GM20431 (cell line): ENCODE data around the gene ANXA2R.

Experiments used
- in situ Hi-C: fragments of 300-500 bp; cut with MseI, MboI; formaldehyde crosslinking; loops from one replicate; pipeline ENCODE4 v1.15.0; 2020; ENCODE audit warnings: low sequenced_read_pairs; ENCODE audit not compliant: unreplicated experiment

Gene ANXA2R, protein sequence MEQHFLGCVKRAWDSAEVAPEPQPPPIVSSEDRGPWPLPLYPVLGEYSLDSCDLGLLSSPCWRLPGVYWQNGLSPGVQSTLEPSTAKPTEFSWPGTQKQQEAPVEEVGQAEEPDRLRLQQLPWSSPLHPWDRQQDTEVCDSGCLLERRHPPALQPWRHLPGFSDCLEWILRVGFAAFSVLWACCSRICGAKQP

DNA sequence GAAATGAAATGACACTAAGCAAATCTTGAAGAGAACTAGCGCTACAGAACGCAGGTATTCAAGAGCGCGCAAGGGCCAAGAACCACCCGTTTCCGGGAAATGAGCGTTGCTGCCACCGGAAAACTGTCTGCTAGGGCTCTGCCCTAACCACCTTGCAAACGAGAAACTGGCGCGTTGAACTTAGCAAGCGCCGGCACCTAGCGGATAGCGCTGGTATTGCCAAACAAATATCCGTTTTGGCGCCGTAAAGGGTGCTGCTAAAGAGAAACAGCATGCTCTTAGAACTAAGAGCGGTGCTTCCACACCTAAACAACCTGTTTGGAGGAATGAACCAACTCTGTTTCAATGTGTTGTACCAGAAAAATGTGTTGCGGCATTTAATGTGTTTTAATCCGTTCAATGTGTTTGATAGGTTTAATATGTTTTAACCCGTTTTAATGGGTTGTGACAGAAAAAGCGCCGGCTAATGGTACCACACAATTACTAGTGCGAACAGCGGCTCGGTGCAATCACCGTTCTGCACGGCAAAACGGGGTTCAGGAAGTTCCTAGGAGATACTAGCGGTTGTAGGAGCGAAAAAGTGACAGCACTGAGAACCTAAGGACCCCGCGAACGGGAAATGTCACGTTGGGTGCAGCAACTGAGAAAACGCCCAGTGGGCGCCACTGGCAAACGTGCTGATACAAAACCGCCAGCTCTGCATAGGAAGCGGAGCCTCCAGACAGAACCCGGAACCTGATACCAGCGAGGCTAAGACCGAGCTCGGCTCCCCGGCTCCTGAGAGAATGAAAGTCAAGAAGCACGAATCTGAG, at the start of gene ANXA2R:
TSS of gene ANXA2R (minus strand) at position 33 of the 812 bp plus-strand sequence. CDS start 273 bp downstream, outside the sequence.
- in situ Hi-C loops = no loop called here

DNA sequence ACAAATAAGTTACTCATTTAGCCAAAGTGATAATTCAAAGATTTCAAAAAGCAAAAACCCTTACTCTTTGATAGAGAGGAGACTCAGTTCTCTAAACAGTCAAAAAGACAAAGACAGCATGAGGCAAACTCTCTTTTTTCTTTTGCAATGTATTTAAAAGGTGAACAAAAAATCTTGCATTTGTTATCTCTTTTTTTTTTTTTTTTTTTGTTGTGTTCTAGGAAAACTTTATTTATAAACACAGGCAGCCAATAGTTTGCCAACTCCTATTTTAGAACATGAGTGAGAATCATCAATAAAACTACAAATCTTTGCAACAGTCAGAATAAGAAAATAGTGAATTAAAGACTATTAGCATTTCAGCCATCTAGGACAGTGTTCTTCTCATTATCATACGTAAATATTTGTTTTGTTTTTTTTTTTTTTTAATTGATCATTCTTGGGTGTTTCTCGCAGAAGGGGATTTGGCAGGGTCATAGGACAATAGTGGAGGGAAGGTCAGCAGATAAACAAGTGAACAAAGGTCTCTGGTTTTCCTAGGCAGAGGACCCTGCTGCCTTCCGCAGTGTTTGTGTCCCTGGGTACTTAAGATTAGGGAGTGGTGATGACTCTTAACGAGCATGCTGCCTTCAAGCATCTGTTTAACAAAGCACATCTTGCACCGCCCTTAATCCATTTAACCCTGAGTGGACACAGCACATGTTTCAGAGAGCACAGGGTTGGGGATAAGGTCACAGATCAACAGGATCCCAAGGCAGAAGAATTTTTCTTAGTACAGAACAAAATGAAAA, 46.2 kb upstream of the ANXA2R start:
- in situ Hi-C loops = loop anchor here (25.0 kb wide), 1 partner anchor 301 kb away; no protein-coding TSS in a partner anchor

DNA sequence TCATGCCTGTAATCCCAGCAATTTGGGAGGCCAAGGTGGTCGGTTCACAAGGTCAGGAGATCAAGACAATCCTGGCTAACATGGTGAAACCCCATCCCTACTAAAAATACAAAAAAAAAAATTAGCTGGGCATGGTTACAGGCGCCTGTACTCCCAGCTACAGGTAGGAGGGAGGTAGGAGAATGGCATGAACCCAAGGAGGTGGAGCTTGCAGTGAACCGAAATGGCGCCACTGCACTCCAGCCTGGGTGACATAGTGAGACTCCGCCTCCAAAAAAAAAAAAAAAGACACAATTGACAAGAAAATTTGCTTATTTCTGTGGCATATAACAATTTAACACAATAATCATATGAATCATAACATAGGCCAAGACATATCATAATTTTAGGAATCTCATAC, 45.3 kb upstream of the ANXA2R start:
- in situ Hi-C loops = loop anchor here (25.0 kb wide), 1 partner anchor 302 kb away; no protein-coding TSS in a partner anchor

DNA sequence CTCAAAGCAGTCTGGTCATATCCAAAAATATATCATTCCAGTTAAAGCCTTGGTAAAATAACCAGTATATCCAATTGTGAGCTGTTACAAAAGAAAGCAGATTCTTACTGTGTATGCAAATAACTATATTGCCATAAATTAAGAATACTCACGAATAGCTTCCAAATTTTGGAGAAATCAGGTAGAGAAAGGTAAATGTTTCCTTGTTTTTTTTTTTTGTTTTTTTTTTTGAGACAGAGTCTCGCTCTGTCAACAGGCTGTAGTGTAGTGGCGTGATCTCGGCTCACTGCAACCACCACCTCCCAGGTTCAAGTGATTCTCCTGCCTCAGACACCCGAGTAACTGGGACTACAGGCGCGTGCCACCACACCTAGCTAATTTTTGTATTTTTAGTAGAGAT, 44.3 kb upstream of the ANXA2R start:
- in situ Hi-C loops = loop anchor here (25.0 kb wide), 1 partner anchor 303 kb away; no protein-coding TSS in a partner anchor

DNA sequence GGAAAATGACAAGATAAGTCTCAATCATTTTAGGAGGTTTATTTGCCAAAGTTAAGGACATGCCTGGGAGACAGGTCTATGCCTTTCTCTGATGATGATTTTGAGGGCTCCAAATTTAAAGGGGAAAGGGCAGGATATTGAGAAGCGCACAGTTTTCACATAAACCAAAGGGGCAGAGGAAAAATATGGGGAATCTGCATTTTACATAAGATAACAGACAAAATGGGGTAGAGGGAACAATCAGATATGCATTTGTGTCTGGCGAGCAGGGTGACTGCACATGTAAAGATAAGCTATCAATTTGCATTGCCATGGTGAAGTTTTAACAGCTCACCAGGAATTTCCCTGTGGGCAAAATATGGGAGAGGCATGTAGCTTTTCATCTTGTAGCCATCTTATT, 41.2 kb upstream of the ANXA2R start:
- in situ Hi-C loops = loop anchor here (25.0 kb wide), 1 partner anchor 306 kb away; no protein-coding TSS in a partner anchor

DNA sequence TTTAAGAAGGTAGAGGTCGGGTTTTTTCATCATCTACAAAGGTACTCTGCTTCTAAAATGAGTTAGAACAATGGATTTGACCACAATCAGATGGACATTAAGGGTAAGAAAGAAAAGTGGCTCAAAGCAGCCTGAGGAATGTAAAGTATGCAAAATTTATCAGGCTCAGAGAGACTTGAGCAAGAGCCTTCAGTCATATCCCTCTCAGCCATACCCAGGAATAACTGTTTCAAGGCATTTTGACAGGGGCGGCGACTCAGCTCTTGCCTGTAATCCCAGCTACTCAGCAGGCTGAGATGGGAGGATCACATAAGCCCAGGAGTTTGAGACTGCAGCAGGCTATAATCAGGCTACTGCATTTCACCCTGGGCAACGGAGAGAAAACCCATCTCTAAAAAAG, 38.8 kb upstream of the ANXA2R start:
- in situ Hi-C loops = loop anchor here (25.0 kb wide), 1 partner anchor 308 kb away; no protein-coding TSS in a partner anchor

DNA sequence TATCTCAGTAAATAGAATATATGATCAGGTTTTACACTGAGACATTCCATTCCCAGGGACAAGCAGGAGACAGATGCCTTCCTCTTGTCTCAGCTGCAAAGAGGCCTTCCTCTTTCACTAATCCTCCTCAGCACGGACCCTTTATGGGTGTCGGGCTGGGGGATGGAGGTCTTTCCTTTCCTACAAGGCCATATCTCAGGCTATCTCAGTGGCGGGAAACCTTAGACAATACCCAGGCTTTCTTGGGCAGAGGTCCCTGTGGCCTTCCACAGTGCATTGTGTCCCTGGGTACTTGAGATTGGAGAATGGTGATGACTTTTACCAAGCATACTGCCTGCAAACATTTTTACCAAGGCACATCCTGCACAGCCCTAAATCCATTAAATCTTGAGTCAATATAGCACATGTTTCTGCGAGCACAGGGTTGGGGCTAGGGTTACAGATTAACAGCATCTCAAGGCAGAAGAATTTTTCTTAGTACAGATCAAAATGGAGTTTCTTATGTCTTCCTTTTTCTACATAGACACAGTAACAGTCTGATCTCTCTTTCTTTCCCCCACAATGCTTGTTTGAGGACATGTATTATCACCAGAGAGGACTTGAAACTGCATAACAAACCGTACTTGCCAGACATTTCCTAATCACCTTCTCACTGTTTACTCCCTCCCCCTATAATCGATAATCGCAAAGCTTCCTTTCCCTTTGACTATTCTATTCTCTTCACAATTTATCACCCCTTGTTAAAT, 37.5 kb upstream of the ANXA2R start:
- in situ Hi-C loops = loop anchor here (25.0 kb wide), 1 partner anchor 310 kb away; no protein-coding TSS in a partner anchor

DNA sequence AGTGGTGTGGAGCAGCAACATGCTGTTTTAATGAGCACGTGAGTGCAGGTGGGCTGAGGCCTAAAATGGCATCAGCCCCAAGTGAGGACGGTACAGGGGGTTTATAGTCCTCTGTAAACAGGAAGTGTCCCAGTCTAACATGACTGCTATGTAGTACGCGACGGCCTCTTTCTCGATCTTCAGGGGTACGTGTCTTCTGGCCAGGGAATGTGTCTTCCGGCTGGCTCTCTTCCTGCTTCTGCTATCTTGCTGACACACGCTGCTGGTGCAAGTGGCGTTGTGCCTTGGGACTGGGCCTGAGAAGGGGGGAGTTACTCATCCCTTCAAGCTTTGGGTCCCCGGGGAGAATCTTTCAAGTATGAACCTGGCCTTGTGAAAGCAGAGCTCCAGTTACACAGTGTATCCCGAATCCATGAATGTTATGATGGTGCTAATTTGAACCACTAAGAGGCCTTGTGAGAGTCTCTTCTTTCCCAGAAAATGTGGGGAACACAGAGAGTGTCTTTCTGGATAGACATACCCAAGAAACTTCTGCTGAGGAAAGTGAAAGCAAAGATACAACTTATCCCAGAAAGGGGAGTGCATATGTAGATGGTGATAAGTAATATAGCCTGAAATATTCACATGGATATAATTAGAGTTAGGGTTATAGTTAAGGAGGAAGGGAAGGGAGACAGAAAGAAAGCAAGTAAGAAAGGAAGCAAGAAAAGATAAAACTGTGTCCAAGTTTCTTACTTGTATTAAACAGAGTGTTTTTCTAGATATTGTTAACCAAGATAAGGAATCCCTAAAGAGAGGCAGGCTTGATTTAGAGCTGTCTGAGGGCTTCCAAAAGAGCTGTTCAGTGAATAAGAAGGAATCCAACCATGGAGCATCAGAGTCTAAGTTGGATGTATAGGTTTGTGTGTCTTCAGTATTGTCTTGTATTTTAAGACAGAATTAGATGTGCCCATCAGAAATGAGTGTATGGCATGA, 35.5 kb upstream of the ANXA2R start:
- in situ Hi-C loops = loop anchor here (25.0 kb wide), 1 partner anchor 312 kb away; no protein-coding TSS in a partner anchor

DNA sequence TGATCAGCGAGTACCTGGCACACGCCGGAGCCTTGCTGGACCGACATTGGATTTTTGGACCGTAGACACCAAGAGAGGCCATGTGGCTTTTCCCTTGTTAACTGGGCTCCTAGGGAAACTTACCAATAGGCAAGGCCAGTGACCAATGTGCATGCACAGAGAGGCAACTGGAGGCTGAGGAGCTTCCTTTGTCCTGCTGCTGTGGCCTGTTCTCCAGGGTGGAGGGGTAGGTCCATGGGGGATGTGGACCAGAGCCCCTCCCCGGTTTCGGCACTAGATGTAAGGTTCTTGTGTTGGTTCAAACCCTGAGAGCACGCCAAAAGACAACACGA, 34.8 kb upstream of the ANXA2R start:
- in situ Hi-C loops = loop anchor here (25.0 kb wide), 2 partner anchors 163 to 312 kb away; no protein-coding TSS in a partner anchor

DNA sequence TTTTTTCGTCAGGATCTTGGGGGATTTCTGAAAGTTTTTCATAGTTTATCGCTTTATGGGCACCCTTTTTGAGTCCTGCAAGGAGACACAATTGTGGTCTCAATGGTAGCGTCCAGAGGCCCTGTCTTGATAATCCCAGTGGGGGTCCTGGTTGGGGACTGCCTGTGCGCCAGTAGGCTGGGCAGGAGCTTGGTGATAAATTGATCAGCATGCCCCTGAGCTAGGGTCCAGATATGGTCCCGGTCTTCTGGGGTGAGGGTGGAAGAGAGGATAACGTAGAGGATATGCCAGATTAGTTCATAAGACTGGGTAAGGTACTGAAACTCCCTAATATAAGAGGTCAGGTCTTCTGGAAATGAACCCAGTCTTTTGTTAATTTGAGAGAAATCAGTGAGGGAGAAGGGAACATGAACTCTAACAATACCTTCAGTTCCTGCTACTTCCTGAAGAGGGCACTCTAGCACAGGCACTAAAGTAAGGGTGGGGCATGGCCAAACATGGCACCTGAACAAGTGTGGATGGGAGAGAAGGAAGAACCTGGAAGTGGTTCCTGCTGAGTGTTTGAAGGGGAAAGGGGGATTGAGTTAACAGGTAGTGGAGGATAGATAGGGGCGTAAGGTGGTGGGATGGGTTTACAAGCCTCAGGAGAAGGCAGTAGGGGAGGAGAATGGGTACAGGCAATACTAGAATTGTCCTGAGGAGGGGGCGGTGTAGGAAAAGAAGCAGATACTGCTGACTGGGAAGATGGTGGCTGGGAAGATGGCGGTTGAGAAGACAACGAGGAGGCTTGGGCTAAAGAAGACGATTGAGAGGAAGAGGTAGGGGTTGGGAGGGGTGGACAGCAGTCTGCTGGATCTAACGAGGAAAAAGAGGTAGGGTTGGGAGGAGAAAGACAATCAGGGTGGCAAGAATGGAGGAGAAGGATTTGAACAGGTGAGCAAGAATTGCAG, 33.8 kb upstream of the ANXA2R start:
- in situ Hi-C loops = loop anchor here (25.0 kb wide), 1 partner anchor 162 kb away; no protein-coding TSS in a partner anchor

DNA sequence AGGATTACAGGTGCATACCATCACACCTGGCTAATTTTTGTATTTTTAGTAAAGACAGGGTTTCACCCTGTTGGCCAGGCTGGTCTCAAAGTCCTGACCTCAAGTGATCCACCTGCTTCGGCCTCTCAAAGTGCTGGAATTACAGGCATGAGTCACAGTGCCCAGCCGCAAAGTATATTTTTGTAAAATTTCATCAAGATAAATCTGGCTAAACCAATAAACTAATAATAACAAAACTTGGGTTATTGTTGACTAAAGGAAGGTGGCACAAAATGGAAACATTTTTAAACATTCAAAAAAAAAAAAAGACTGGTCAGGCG, 29.2 kb upstream of the ANXA2R start:
- in situ Hi-C loops = loop anchor here (25.0 kb wide), 1 partner anchor 157 kb away; no protein-coding TSS in a partner anchor

DNA sequence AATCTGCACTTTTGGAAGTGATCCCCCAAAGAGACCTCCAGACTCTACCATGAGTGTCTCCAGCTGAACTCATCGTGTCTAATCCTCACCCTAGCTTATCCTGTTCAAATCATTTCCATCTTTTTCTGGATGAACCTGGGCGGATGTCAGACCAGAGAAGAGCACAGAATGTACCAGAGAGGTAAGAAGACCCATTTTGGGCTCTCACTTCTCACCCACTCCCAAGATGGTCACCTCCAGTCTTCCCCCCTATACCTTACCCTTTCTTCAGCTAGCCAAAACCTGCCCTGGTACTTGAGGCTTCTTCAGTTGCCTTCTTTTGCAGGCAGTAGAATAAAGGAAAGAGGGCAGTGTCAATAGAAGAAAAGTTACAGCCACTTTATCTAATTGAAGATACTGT, 27.9 kb upstream of the ANXA2R start:
- in situ Hi-C loops = loop anchor here (25.0 kb wide), 1 partner anchor 156 kb away; no protein-coding TSS in a partner anchor

DNA sequence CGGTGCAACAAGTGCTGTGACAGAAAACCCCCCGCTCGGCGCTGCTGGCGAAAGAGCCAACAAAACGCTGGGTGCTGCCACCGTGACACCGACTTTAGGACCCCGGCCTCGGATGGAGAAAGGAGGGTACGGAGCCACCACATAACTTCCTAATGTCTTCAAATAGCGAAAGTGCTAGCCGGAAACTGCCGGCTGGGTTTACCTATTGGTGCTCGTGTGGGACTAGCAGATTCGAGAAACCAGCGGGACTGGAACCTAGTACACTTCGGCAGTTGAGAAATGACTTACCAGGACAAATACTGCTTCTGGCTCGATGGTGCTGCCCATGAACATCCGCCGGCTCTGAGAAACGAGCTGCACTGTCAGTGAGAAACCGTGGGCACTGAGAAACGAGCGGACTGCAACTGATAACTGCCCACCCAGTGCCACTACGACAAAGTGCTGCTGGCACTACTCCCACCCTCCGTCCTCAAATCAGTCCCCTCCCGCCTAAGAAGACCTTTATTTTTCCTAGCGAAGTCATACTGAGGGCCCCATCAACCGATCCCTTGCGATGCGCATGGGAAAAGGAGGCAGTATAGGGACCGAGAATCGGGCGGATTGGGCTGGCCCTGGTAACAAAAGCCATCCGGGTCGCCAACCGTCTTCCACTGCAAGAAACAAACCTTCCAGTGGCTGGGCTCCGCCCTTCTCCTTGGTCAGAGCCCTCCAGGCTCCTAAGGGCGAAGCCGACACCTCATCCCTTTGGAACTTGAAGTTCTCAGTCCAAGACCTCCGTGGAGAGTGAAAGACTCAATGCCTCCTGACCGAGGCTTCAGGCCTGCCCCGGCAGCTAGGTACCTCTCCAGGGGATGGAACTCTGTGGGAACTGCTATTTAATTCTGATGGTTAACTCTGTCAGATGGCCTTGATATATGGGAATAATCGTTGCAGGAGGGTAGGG, 27.0 kb upstream of the ANXA2R start:
- in situ Hi-C loops = loop anchor here (25.0 kb wide), 1 partner anchor 155 kb away; no protein-coding TSS in a partner anchor

DNA sequence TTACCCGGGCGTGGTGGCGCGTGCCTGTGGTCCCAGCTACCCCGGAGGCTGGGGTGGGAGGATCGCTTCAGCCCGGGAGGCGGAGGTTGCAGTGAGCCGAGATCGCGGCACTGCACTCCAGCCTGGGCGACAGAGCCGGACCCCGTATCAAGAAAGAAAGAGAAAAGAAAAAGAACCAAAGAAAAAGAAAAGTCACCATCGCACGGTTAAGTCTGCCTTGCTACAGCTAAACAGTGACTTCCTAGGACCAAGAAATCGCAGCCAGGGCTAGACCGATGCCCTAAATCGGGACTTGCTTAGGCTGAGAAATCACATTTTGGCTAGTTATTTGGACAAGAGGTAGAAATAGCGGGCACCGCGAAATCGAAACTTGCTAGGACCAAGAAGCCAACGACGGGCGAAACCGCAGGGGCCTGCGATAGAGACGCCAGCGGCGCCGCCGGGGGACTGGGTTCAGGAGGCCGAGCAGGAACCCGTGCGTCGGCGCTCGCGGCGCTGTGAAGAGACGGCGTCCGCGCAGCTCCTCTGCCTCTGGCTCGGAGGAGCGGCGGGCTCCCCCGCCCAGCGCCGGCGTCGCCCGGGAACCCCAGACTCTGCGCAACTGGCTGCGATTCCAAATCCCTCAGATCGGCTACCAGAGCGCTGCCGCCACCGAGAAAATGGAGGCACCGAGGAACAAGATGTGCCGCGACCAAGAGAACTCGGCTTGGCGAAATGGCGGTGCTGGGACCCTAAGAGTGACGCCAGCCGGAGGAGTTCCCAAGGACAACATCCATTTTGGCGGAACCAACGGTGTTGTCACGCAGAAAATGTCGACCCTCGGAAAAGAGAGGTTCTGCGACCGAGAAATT, 26.1 kb upstream of the ANXA2R start:
- in situ Hi-C loops = loop anchor here (25.0 kb wide), 1 partner anchor 154 kb away; no protein-coding TSS in a partner anchor

DNA sequence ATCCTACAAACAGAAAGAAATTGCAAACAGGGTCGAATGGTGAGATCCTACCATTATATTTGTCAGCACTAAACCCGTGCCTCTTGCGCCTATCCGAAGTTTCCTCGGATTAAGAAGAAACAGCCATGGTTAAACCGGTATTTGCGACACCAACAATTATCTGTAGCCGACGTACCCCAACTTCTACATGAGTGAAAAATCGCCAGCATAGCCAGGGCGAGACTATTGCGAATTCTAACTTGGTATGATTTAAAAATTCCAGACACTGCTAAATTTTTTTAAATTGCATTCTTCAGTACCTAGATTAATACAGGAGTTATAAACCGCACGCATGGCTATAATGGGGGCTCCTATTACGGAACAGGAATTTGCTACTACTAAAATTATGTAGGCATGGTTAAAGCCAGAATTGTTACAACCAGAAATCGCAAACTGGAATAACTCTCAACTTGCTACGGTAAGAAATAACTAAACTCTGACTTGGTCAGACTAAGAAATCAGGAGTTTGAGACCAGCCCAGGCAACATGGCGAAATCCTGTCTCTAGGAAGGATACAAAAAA, 25.3 kb upstream of the ANXA2R start:
- in situ Hi-C loops = loop anchor here (25.0 kb wide), 1 partner anchor 153 kb away; no protein-coding TSS in a partner anchor
